Measurements from ENCODE around the gene MED13L.
"Not testable (repeated sequence)": the region's sequence is repeated elsewhere in the genome, so short reads cannot be mapped to it uniquely, and the experiment has no call there.

Gene MED13L

DNA sequence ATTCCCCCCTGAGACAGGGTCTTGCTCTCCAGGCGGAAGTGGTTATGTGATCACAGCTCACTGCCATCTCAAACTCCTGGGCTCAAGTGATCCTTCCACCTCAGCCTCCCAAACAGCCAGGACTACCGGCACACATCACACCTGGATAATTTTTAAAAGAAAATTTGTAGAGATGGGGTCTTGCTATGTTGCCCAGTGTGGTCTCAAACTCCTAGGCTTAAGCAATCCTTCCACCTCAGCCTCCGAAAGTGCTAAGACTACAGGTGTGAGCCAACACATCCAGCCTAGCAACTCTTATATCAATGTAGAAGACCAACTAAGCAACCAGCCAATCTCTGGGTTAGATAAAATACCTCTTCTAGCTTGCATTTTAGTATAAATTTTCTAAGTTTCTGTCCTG, 297.2 kb downstream of the MED13L start:
- intact Hi-C loops (cut with DNase I), result no loop called here
- DNase-seq, result no peak

DNA sequence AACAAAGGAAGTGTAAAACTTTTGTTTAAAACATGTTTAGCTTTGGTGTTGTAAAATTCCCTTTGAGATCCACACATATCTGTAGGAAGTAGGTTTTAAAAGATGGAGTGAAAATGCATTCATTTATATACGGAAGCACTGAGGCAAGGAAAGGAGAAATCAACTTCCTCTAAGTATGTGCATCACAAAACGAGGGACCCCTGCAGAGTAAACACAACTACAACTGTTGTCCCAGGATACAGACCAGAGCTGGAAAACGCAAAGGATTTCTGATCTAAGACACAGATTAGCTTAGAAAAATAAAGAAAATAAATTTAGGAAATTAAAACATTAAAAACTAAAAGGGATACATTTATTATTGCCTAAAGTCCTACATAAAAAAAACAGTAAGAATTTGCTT, 297.6 kb downstream of the MED13L start:
- intact Hi-C loops (cut with DNase I), result no loop called here
- no peak for DNase-seq

DNA sequence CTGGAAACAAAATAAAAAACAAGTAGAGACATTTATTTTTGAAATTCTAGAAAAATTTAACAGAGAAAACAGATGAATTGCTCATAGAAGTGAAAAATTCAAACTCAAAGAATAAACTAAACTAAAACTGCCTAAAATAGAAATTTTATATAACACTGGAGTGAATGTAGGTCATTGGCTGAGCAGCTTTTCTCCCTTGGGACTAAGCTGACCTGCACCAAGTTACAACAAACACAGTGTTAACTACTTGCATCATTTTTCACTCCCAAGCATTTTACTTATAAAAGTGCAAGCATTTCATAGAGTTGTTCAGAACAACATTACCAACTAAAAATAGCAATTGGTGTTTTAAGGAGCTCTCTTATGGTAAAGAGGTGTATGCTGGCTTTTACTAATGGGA, 298.1 kb downstream of the MED13L start:
- intact Hi-C loops (cut with DNase I), result no loop called here
- no peak for DNase-seq

DNA sequence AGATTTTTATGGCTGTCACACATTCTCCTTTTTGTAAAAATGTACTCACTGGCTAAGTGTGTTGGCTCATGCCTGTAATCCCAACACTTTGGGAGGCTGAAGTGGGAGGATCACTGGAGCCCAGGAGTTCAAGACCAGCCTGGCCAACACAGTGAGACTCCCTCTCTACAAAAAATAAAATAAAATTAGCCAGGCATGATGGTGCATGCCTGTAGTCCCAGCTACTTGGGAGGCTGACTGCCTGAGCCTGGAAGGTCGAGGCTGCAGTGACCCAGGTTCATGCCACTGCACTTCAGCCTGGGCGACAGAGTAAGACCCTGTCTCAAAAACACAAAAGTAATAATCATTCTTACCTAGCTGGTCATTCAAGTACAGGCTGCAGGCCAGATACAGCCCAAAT, 300.7 kb downstream of the MED13L start:
- DNase-seq; intact Hi-C loops (cut with DNase I): not testable (repeated sequence)

- intact Hi-C loops (cut with DNase I), result no loop called here
- no peak for DNase-seq
Measured at GRCh38 chr12:115975411-115975810, 302.1 kb downstream of the MED13L start.

- intact Hi-C loops (cut with DNase I), result no loop called here
- no peak for DNase-seq
Measured at GRCh38 chr12:115973968-115974724, 303.3 kb downstream of the MED13L start.

GRCh38 chr12:115973066-115973465, 304.4 kb downstream of the MED13L start:
- intact Hi-C loops (cut with DNase I), result no loop called here
- DNase-seq, result no peak

DNA sequence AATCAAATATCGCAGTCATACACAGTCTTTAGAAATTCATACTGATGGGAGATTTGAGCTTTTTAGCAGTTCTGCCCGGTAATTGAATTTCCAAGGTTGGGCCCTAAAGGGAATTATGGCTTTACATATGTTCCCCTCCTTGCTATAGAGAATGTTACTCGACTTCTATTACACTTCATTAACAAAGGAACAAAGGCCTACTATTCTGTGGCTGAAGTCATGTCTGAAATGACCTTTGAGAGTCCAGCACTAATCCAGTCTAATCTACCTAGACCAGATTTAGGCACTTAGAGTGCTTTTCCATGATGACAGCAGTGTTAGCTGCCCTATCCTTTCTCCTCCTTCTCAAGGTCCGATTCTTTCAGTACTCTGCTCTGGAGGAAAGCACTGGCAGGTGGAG, 305.3 kb downstream of the MED13L start:
- no peak for DNase-seq
- intact Hi-C loops (cut with DNase I), result no loop called here

GRCh38 chr12:115968211-115968610, 309.3 kb downstream of the MED13L start:
- DNase-seq, result no peak
- intact Hi-C loops (cut with DNase I), result no loop called here

GRCh38 chr12:115966376-115966775, 311.1 kb downstream of the MED13L start:
- intact Hi-C loops (cut with DNase I), result no loop called here
- no peak for DNase-seq

DNA sequence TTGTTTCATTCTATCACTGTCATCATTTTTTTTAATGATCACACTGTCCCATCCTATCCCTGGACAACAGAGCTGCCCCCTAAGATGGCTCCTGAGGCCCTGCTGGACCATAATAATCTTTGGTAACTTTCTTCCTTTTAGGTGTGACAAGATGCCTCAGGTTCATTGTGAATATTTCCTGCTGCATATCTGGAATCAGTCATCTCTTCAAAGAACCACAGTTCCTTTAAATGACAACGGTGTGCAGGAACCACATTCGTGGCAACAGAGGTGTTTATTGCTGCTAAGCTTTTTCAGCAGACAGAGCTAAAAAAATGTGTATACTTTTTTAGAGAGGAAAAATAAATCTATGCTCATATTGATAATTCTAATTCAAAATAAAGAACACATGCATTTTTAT, 312.9 kb downstream of the MED13L start:
- DNase-seq, result no peak
- intact Hi-C loops (cut with DNase I), result no loop called here

GRCh38 chr12:115964214-115964613, 313.3 kb downstream of the MED13L start:
- intact Hi-C loops (cut with DNase I), result no loop called here
- DNase-seq, result no peak

DNA sequence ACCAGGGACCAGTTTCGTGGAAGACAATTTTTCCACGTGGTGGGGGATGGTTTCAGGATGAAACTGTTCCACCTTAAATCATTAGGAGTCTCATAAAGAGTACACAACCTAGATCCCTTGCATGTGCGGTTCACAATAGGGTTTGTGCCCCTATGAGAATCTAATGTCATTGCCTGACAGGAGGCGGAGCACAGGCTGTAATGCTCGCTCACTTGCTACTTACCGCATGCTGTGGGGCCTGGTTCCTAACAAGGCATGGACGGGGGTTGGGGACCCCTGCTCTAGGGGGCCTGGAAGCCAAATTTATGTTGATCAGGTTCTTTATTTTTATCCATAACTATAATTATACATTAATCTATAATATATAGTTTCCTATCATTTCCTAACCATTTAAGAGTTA, 315.3 kb downstream of the MED13L start:
- intact Hi-C loops (cut with DNase I), result no loop called here
- DNase-seq, result no peak

DNA sequence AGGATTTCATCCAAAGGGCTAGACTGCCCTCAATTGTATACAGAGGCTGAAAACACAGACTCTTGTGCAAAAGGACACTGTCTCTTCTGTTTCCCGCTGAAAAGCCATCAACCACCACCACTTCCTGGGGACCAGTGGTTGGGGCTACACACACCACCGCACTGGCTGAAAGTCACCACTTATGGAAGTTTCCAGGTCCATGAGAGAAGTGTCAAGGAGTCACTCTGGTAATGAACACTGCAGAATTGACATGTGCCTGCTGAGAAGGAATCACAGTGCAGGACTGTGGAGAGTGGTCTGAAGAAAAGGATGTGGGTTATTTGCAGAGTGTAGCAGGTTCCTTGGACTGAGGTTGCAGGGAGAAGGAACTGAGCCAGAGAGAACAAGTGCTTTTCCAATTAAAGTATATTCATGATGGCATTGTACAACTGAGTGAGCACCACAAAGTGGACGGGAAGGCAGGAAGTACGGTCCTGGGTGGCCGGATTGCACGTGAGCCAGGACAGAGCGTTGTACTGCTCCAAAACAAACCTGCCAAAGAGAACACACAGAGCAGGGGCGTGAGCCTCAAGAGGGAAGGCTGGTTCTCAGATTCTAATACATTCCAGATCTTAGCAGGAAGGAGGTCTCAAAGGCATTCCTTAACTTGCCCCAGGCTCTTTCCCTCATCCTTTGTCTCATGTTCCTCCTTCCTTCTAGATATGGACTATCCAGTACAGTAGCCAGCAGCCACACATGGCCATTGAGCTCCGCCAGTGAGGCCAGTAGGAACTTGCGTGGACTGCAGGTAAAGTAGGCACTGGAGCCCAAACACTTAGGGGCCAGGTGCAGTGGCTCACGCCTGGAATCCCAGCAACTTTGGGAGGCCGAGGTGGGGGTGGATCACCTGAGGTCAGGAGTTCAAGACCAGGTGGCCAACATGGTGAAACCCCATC, 316.4 kb downstream of the MED13L start:
- no peak for DNase-seq
- intact Hi-C loops (cut with DNase I), result no loop called here

DNA sequence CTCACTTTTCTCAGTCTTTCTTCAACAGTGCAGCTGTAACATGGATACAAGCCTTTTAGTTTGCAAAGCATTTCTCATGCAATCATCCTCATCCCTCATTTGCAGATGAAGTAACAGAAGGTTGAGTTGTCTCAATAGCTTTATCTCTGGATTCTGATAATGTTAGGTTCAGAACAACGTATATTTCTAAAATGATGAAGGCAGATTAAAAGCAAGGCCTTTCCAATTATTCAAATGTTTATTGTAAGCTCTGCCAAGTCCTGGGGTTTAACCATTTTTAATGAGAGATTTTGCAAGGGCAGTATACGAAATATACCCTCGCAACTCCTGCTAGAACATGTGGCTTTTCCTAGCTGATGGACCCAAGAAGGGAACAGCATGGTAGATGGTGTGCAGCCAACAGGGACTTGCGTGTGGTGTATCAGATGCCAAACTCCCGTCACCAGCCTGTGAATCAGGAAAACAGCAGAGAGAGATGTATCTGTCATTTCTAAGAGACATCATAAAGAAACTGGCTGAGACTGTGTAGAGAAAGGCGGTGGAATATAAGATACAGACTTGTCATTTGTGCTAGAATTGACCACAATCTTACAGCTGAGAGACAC, 319.7 kb downstream of the MED13L start:
- intact Hi-C loops (cut with DNase I), result no loop called here
- DNase-seq, result no peak

- intact Hi-C loops (cut with DNase I), result no loop called here
Measured at GRCh38 chr12:115956659-115957058, 320.8 kb downstream of the MED13L start.

GRCh38 chr12:115956236-115956635, 321.3 kb downstream of the MED13L start:
- no peak for DNase-seq
- intact Hi-C loops (cut with DNase I), result no loop called here

More at GRCh38 chr12:115956659-115957058, 320.8 kb downstream of the MED13L start:
- no peak for DNase-seq

GRCh38 chr12:115953450-115953849, 324.0 kb downstream of the MED13L start:
- intact Hi-C loops (cut with DNase I), result no loop called here
- DNase-seq, result no peak

DNA sequence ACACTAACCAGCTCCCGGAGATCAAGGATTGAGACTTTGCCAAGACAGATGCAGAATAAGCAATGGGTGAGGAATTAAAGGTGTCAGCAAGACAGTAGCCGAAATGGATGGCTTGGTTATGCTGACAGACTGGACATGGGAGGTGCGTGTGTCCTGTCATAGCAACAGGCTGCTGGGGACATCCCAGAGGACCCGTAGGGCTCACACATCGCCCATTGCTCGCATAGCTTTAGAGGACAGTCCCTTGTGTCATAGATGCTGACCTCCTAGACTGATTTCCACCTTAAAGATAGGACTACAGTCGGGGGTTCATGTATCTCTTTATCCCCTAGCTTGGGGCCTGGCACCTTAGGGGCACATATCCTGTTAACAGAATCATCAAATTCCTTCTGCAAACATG, 324.5 kb downstream of the MED13L start:
- intact Hi-C loops (cut with DNase I), result no loop called here
- DNase-seq, result no peak

DNA sequence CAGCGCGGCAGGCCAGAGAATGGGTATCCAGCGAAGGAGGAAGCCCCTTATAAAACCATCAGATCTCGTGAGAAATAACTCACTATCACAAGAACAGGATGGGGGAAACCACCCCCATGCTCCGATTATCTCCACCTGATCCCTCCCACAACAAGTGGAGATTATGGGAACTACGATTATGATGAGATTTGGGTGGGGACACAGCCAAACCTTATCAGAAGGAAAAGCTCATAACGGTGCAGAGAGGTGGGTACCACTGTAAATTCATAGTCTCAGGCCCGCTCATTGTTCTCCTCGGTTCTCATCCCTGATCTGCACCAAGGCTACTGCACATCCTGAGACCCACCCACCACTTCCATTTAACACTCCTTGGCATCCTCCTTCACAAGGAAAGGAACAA, 326.5 kb downstream of the MED13L start:
- DNase-seq, result no peak
- intact Hi-C loops (cut with DNase I), result no loop called here

All from head of caudate nucleus (tissue), 42 donors.